T-helper 22 cell (primary cell): ENCODE measurements around the gene NPHS1.
"Not testable (repeated sequence)": the region's sequence is repeated elsewhere in the genome, so short reads cannot be mapped to it uniquely, and the experiment has no call there.

Source experiments
- DNase-seq: peaks from one replicate; pipeline ENCODE4 v3.0.0-alpha.2; 2020; ENCODE audit warnings: low read depth

The NPHS1 gene

GRCh38 chr19:35872180-35872579, 19.9 kb upstream of the NPHS1 start:
- DNase-seq = no peak

- no peak for DNase-seq
Observed at GRCh38 chr19:35871611-35872010, 19.3 kb upstream of the NPHS1 start.

DNA sequence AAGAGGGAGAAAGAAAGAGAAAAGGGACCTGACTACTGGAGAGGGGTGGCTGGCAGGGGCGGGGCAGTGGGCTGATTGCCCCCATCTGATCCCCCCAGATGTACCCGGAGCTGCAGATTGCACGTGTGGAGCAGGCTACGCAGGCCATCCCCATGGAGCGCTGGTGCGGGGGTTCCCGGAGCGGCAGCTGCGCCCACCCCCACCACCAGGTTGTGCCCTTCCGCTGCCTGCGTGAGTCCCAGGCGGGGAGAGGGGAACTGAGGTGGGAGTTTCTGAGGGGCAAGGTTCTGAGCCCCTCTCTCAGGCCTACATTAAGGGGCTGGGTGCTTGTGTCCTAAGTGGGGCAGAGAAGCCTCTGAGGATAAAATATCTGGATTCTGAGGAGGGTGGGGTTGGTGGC, 18.5 kb upstream of the NPHS1 start:
- DNase-seq = no peak

DNA sequence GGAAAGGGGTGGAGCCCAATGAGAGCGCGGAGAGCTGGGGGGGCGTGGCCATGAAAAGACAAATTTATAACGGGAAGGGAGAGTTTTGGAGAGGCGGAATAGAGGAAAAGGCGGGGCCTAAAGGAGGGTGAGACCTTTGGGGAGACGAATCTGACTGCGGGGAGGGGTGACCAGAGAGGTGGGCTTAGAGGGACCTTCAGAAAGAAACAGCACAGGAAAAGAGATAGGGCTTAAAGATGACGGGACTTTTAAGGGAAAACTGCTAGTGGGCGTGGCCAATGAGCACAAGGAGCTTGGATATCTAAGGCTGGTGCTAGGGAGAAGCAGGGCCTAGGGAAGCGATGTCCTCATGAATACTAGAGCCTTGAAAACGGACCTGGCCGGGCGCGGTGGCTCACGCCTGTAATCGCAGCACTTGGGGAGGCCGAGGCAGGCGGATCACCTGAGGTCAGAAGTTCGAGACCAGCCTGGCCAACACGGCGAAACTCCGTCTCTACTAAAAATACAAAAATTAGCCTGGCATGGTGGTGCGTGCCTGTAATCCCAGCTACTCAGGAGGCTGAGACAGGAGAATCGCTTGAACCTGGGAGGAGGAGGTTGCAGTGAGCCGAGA, 17.9 kb upstream of the NPHS1 start:
- DNase-seq = not testable (repeated sequence)

DNA sequence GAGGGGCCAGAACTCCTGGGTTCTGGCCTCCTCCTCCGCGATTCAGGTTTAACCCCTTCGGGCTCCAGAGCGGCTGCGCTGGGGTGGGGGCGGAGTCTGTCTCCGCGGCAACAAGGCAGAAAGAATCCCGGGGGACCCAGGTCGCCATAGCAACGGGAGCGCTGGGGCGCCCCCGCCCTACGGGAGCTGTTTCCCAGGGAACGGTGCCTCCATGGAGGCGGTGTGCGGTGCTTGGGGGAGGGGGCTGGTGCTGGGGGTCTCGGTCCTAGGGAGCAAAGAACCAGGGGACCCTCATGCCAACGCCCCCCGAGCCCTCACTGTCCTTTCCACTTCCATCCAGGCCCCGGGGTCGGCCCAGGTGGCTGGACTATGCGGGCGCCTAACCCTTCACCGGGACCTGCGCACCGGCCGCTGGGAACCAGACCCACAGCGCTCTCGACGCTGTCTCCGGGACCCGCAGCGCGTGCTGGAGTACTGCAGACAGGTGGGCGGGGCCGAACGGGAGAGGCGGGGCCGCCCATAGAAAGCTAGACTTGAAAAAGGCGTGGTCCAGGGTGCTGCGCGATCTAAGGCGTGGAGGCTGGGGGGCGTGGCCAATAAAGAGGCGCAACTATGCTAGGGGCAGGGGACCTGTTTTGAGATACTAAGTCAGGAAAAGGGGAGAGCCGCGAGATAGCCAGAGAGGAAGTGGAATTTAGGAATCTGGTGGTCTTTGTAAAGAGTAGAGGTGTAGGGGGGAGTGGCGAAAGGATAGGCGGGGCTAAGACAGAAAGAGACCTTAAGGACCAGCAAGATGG, 17.2 kb upstream of the NPHS1 start:
- peak; percentile 69 for DNase-seq

GRCh38 chr19:35868823-35869326, 16.6 kb upstream of the NPHS1 start:
- DNase-seq = no peak

GRCh38 chr19:35868172-35868822, 16.0 kb upstream of the NPHS1 start, which contains the start of gene APLP1:
APLP1 (plus strand) TSS chr19:35868574; CDS start chr19:35868637, 63 bp downstream.
- peak; percentile 40 for DNase-seq

GRCh38 chr19:35863018-35863417, 10.7 kb upstream of the NPHS1 start:
- DNase-seq = no peak

DNA sequence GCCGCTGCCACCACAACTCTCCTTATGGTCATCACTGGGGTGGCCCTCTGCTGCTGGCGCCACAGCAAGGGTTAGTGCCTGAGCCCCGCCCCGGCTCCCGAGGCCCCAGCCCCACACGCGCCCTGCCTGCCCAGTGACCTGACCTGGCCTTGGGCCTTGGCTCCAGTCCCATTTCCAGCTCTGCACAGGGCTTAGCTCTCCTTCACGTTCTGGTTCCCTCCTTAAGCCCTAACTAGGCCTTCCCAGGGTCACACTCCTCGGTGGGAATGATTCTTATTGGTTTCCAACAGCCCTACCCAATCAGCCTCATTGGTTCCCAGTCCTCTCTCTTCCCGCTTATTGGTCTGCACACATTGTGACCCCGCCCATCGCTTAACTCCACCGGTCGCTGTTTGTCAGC, 10.2 kb upstream of the NPHS1 start:
- no peak for DNase-seq

DNA sequence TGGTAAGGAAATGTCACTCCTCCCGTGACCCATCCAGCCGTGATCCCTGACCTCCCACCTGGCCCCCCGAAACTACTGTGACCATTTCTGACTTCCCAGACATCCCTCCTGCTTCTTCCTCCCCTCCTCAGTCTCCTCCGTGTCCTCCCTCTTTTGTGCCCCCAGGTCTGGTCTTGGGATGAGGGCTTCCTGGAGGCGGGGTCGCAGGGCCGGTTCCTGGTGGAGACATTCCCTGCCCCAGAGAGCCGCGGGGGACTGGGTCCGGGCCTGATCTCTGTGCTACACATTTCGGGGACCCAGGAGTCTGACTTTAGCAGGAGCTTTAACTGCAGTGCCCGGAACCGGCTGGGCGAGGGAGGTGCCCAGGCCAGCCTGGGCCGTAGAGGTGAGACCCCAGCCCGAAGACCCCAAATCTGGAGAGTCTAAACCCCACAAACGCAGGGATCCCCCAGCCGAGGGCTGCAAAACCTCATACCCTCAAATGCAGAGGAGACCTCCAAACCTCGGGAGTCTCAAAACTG, 9.4 kb upstream of the NPHS1 start:
- DNase-seq = no peak

DNA sequence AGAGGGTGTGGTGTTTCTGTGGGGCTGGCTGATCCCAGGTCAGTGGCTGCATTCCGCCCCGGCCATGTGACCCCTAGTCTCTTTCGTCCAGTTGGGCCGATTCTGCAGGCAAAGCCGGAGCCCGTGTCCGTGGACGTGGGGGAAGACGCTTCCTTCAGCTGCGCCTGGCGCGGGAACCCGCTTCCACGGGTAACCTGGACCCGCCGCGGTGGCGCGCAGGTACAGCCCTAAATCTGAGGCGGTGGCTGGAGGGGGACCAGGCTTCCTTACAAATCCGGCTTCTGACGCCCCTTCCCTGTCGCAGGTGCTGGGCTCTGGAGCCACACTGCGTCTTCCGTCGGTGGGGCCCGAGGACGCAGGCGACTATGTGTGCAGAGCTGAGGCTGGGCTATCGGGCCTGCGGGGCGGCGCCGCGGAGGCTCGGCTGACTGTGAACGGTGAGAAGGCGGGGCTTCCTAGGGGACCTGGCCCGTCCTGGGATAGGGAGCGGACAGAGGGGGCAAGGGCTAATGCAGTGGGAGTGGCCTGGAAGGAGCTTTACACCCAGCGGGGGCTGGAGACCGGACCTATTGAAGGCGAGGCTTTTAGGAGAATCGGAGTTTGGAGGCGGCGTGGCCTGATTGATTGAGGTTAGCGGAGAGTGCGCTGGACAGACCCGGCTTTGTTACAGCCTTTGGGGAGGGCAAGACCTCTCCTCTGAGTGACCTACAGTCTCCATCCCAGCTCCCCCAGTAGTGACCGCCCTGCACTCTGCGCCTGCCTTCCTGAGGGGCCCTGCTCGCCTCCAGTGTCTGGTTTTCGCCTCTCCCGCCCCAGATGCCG, 8.7 kb upstream of the NPHS1 start:
- no peak for DNase-seq

GRCh38 chr19:35860436-35860817, 8.1 kb upstream of the NPHS1 start:
- DNase-seq = no peak

GRCh38 chr19:35859414-35859813, 7.1 kb upstream of the NPHS1 start:
- no peak for DNase-seq

DNA sequence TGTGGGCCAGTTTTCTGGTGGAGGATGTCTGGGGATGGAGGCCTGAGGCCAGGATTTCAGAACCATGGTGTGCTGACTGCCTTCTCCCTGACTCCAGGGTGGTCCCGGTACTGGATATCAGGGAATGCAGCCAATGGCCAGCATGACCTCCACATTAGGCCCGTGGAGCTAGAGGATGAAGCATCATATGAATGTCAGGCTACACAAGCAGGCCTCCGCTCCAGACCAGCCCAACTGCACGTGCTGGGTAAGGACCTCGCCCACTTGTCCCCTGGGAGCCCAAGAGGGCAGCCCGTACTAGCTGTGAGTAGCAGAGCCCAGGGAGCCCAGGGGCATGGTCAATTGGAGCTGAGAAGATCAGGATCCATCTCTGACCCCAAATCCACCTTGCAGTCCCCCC, 6.0 kb upstream of the NPHS1 start:
- no peak for DNase-seq

DNA sequence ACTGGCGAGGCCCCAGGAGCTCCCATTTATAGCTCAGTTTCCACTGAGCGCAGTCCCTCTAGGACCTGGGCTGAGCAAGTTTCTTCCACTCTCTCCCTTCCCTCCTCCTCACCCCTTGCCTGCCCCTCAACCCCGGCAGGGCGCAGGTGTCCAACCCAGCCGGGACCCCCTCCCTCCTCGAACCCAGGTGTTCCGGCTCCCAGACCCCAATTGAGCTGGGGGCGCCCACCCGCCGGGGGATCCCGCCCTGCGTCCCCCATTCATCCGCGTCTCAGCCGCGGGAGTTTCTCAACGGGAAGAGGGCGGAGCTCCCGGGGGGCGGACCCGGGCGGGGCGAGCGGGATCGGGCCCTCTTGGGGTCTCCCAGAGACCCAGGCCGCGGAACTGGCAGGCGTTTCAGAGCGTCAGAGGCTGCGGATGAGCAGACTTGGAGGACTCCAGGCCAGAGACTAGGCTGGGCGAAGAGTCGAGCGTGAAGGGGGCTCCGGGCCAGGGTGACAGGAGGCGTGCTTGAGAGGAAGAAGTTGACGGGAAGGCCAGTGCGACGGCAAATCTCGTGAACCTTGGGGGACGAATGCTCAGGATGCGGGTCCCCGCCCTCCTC, 4.3 kb upstream of the NPHS1 start, which contains the start of gene KIRREL2:
Gene KIRREL2, plus strand, starts transcription at position 366 of the 604 bp plus-strand sequence. Its CDS starts 209 bp downstream, at position 575.
- DNase-seq = no peak

- DNase-seq = no peak
Observed at GRCh38 chr19:35853038-35853756, 893 bp upstream of the NPHS1 start.

DNA sequence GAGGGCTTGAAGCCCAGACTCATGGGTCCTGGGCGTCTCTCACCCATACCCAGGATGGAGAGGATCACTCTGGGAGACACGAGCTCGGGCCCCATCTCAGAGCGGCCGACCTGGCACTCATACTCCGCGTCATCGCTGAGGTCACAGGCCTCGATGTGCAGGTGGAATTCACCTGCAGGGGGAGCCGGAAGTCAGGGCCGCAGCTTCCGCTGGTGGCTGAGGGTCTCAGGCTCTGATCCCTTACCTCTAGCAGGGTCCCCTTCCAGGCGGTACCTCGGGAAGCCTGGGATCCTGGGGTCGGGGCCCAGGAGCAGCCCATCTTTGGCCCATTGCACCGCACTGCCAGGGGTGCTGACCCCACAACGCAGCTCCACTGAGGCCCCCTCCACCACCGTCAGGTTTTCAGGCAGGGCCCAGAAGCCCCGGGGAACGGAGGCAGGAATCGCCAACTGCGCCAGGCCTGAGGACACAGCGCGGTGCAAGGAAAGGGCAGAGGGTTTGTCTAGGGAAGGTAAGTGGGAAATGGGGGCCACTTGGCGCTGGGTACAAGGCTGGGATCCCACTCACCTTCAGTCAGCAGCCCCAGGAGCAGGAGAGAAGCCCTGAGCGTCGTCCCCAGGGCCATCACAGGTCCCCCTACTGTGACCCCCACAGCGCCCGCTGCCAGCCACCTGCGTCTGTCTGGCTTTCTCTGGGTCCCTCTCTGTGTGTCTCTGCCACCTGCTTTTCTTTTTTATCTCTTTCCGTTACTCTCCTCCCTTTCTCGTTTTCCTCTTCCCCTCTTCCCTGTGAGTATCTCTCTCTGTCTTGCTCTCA, 883 bp downstream of the NPHS1 start:
- DNase-seq = no peak

- DNase-seq = no peak
Observed at GRCh38 chr19:35848919-35849505, 3.3 kb downstream of the NPHS1 start.

DNA sequence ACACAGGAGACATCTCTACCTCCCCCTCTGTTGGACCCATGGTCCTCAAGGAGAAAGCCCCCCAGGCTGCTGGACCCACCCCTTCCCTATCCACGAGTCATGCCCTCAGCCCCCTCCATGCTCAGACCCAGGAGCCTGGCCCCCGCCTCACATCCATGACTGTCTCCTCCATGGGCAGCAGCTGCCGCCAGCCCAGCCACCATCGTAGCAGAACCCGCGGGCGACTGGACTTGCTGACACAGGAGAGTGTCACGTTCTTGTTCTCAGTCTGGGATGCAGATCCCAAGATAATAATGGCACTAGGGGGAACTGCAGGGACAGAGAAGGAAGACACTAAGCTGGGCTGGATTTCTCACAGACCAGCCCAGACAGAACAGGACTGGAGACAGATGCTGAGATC, 3.8 kb downstream of the NPHS1 start:
- no peak for DNase-seq
